ENCODE data around the gene SEMA5A. TPM values are rescaled to one million over a fixed set of nuclear protein-coding genes. Genes with fewer than 3 reads are reported as not detected.

The SEMA5A gene
- total RNA-seq, 1 donor from 2014 or later = not detected

DNA sequence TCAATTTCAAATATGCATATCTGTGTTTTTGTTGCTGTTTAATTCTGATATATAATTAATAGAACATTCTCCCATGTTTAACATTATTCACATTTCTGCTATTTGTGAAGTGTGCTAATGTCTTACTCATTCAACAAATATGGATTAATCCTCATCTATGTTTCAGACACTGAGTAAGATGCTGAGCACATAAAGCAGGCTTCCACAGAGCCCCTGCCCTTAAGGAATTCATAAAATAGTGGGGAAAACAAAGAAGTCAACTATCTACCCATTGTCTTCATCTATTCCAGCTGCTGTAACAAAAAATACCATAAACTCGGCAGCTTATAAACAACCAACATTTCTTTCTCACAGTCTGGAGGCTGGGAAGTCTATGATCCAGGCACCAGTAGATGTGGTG is 333.3 kb downstream of the SEMA5A start:
- H3K4me3 Mint-ChIP-seq = no peak overlapping the region

DNA sequence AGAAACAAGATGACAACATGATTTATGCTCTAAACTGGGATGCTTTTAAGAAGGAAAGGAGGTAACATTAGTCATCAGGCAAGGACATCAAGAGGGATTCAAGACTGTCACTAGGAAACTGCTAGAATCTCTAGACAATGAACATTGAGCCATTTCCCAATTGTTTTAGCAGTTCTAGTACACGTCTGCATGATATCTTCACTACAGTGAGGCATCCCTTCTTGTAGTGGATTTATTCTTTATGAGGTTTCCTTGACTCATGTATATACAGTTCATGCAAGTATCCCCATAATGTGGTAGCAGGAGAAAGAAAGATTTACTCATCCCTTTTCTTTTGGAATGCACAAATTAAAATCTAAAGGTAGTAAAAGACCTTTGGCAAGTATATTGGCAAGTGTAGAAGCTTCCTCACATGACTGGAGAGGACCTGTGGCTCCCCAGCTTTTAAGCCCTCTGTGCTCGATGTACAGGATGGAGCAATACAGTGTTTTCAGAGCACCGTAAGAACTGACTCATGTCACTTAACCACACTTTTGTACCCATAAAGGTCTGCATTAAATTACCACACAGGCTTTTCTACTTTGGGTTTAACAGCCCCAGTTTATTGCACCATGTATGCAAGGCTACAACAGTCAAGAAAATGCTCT is 335.9 kb downstream of the SEMA5A start:
- DNase-seq = no peak
- no peak overlapping the region for H3K4me3 Mint-ChIP-seq
- H3K36me3 Mint-ChIP-seq (ENCODE audit: low read depth) = no peaks in the 10 kb centered on the region
- intact Hi-C loops (cut with micrococcal nuclease) = loop anchor here (5.0 kb wide), 1 partner anchor 1283 kb away; no protein-coding TSS in a partner anchor
- H3K27ac Mint-ChIP-seq = no peak overlapping the region
- no peaks in the 10 kb centered on the region for H3K9me3 Mint-ChIP-seq
- no peaks in the 10 kb centered on the region for H3K27me3 Mint-ChIP-seq
- no peaks in the 10 kb centered on the region for H3K4me1 Mint-ChIP-seq

More for the DNA sequence above, 333.3 kb downstream of the SEMA5A start:
- DNase-seq = no peak
- Mint-ChIP-seq H3K4me1 (no peaks in the 10 kb centered on the region), H3K27me3 (no peaks in the 10 kb centered on the region), H3K9me3 (no peaks in the 10 kb centered on the region), H3K27ac (no peak overlapping the region), H3K36me3 (ENCODE audit: low read depth) (no peaks in the 10 kb centered on the region)
- intact Hi-C loops (cut with micrococcal nuclease) = no loop called here

DNA sequence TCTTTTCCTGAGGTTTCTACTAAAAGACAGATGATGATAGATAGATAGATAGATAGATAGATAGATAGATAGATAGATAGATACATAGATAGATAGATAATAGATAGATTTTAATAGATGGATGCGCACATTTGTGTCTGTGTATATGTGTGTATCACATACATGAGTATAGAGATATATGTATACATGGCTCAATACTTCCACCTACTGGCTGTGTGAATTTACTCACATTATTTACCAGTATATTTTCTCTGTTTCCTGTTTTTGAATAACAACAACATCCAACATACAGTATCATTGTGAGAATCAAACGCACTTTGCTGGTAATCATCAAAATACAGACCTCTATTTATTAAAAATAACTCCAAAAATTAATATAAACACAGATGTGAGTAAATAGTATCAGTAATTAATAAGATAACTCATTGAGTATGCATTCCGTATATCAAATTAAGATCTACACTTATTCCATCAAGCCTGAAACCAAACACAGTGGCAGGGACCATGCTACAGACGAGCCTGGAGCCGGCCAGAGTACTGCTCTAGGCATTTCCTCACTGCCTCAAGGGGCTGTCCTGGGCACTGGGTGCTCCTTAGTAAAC is 338.0 kb downstream of the SEMA5A start:
- no peak for DNase-seq
- no peak overlapping the region for H3K4me3 Mint-ChIP-seq
- no peak overlapping the region for H3K27ac Mint-ChIP-seq
- H3K27me3 Mint-ChIP-seq = no peaks in the 10 kb centered on the region
- intact Hi-C loops (cut with micrococcal nuclease) = loop anchor here (5.0 kb wide), 1 partner anchor 1281 kb away; no protein-coding TSS in a partner anchor
- H3K36me3 Mint-ChIP-seq (ENCODE audit: low read depth) = no peaks in the 10 kb centered on the region
- no peaks in the 10 kb centered on the region for H3K4me1 Mint-ChIP-seq
- H3K9me3 Mint-ChIP-seq = no peaks in the 10 kb centered on the region

DNA sequence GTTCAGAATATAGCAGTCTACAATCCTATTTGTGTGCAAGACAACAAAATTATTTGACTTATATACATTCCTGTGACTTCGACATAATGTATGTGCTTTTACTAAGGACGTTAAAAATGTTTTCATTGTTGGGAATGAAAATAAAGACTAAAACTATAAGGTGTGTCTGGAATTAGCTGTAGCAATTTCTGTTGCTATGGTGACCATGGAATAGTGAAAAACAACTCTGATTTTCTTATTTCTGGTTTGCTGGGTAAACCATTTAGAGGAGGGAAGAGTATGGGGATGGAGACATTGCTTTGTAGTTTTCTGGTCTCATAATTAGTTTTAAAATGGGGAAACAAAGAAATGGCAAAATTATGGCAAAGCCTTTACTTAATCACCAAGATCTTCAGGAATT is 343.2 kb downstream of the SEMA5A start:
- intact Hi-C loops (cut with micrococcal nuclease) = no loop called here
- no peak overlapping the region for H3K4me3 Mint-ChIP-seq
- no peak overlapping the region for H3K27ac Mint-ChIP-seq
- no peaks in the 10 kb centered on the region for H3K9me3 Mint-ChIP-seq
- no peaks in the 10 kb centered on the region for H3K36me3 Mint-ChIP-seq (ENCODE audit: low read depth)
- DNase-seq = no peak
- no peaks in the 10 kb centered on the region for H3K27me3 Mint-ChIP-seq
- H3K4me1 Mint-ChIP-seq = no peaks in the 10 kb centered on the region

DNA sequence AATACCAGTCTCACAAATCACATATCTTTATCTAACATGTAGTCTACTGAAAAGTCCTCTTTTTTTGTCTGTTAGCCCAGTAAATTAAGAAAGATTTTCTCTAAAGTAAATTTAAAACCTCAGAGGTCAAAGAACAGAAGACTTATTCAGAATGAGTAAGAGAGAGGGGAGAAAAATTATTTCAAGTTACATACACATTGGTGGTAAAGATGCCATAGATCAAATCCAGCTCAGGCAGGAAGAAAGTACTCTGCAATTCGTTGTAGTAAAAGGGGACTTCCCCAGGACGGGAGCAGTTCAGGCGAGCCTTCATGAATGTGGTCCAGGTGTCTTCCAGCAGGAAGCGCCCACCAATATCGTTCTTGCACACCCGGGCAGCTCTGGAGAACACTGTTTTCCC is 344.1 kb downstream of the SEMA5A start:
- Mint-ChIP-seq H3K4me1 (no peaks in the 10 kb centered on the region), H3K9me3 (no peaks in the 10 kb centered on the region), H3K4me3 (no peak overlapping the region), H3K27me3 (no peaks in the 10 kb centered on the region), H3K36me3 (ENCODE audit: low read depth) (no peaks in the 10 kb centered on the region), H3K27ac (no peak overlapping the region)
- no peak for DNase-seq
- intact Hi-C loops (cut with micrococcal nuclease) = no loop called here

DNA sequence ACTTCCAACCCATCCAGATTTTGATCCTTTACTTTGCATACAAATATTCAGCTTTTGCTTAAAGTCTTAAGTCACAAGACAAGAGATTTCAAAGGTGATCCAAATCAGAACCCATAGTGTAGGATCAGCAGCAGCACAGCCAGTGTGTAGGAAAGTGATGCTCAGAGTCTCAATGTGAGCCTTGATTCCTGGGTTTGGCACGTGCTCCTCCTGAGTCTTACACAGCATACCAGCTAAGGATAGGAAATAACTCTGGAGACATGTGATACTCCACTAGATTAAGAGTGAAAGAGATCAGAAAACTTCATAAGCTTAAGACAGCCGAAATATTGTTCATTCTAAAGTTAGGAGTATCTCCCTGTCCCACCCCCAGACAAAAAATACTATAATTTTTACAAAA is 344.9 kb downstream of the SEMA5A start:
- H3K9me3 Mint-ChIP-seq = no peaks in the 10 kb centered on the region
- H3K27ac Mint-ChIP-seq = no peak overlapping the region
- no peaks in the 10 kb centered on the region for H3K4me1 Mint-ChIP-seq
- no peak overlapping the region for H3K4me3 Mint-ChIP-seq
- DNase-seq = no peak
- no peaks in the 10 kb centered on the region for H3K36me3 Mint-ChIP-seq (ENCODE audit: low read depth)
- H3K27me3 Mint-ChIP-seq = no peaks in the 10 kb centered on the region
- intact Hi-C loops (cut with micrococcal nuclease) = no loop called here

DNA sequence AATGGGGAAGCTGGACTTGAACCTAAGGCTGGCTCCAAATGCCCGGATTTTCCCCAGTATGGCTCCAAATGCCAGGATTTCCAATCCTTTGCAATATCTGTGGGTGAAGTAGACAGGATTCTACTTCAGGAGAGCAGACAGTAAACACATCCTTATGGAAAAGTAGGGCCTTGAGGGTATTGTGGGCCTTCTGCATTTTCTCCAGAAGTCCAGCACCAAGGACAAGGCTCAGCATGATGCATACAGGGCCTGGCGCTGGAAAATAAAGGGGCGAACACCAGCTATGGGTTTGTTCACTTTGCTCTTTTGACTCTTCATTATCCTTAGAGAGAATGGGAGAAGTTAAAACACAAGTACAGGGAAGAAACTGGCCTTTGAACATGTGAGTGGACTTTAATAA is 347.5 kb downstream of the SEMA5A start:
- no peak for DNase-seq
- Mint-ChIP-seq H3K27ac (no peak overlapping the region), H3K9me3 (no peaks in the 10 kb centered on the region), H3K4me3 (no peak overlapping the region), H3K27me3 (no peaks in the 10 kb centered on the region), H3K36me3 (ENCODE audit: low read depth) (no peaks in the 10 kb centered on the region), H3K4me1 (no peaks in the 10 kb centered on the region)
- intact Hi-C loops (cut with micrococcal nuclease) = no loop called here

DNA sequence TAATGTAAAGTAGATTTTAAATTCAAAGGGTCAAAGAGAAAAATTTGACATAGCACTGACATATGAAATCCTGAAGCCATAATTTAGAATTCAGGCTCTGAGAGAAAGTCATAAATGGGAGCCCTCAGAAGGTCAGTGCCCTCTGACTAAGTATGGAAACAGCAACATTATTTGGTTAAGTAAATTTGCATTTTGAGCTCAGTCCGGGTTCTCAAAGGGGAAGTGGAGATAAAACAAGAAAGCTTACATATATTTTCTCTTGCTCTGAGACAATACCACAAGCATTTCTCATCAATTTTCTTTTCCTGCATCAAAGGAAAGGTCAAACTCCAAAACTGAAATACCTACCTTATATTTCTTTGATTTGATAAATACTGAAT is 348.0 kb downstream of the SEMA5A start:
- no peaks in the 10 kb centered on the region for H3K36me3 Mint-ChIP-seq (ENCODE audit: low read depth)
- H3K27ac Mint-ChIP-seq = no peak overlapping the region
- H3K4me3 Mint-ChIP-seq = no peak overlapping the region
- DNase-seq = no peak
- no peaks in the 10 kb centered on the region for H3K27me3 Mint-ChIP-seq
- H3K9me3 Mint-ChIP-seq = no peaks in the 10 kb centered on the region
- intact Hi-C loops (cut with micrococcal nuclease) = no loop called here
- no peaks in the 10 kb centered on the region for H3K4me1 Mint-ChIP-seq

DNA sequence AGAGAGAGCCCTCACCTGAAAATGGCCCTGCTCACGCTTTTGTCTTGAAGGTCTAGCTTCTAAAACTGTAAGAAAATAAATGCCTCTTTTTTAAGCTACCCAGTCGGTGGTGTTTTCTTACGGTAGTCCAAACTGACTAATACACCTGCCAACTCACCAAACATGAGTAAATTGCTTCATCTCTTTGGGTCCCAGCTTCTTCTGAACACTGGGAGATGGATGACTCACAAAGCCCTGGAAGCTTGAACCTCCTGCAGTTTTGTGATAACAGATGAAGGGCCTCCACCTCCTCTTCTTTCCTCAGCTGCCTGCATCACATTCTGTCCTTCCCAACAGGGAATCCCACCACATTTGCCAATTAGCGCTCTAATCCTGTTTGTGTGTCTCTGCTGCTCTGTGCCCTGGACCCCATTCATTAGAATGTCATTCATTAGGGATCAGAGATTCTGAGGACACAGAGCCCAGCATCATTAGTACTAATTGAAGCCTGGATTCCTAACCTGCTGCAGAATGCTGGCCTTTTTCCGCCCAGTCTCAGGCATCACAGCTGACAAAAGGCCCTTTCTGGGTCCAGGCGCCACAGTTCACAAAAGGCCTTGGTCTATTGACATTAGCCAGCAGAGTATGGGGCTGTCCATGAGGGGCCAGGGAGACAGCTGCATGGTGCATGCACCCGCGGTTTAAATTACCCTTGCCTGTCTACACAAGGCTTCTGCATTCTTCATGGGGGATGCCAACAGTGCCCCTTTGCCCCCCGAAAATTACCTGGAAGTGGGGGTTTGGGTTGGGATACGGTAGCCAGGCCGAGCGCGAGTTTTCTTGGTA is 349.3 kb downstream of the SEMA5A start:
- Mint-ChIP-seq H3K9me3 (no peaks in the 10 kb centered on the region), H3K27ac (no peak overlapping the region), H3K4me3 (no peak overlapping the region), H3K4me1 (no peaks in the 10 kb centered on the region), H3K27me3 (no peaks in the 10 kb centered on the region), H3K36me3 (ENCODE audit: low read depth) (no peaks in the 10 kb centered on the region)
- DNase-seq = no peak
- intact Hi-C loops (cut with micrococcal nuclease) = no loop called here

DNA sequence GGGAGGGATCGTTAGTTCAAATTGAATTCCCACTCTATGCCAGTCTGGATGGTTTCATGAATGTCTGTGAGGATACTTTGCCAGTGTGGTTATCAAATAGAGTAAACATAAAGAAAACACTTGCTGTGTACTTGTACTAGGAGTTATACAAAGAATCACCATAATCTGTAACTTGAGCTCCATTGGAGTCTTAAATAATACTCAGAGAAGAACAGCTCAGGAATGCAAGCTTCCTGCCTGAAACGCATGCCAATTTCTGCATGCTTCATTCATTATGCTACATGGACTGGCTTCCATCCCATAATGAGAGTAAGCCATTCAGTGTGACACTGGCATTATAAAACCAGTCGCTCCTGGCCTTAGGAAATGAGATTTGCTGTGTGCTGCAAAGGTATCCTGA is 351.4 kb downstream of the SEMA5A start:
- intact Hi-C loops (cut with micrococcal nuclease) = no loop called here
- Mint-ChIP-seq H3K9me3 (no peaks in the 10 kb centered on the region), H3K4me3 (no peak overlapping the region), H3K4me1 (no peaks in the 10 kb centered on the region), H3K27ac (no peak overlapping the region), H3K27me3 (no peaks in the 10 kb centered on the region), H3K36me3 (ENCODE audit: low read depth) (no peaks in the 10 kb centered on the region)
- DNase-seq = no peak

DNA sequence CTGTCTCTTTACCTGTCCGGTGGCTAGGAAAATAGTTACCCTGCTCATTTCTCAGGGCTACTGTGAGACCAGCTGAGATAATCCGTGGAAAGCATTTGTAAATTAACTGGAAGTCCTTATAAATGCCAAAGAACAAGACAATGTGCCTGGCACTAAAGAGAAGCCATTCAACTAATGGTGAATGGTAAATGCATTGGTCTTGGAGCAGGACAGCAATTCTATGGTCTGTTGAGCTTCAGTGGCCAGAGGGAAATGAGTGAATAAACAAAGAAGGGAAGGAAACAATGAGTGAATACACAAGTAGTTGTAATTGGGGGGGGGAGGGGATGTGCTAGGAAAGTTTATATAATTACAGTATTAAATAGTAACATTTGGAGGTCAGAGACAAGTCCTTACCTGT is 353.6 kb downstream of the SEMA5A start:
- no peaks in the 10 kb centered on the region for H3K36me3 Mint-ChIP-seq (ENCODE audit: low read depth)
- H3K9me3 Mint-ChIP-seq = peaks cover 6% of the 10 kb centered on the region
- no peak overlapping the region for H3K4me3 Mint-ChIP-seq
- H3K27ac Mint-ChIP-seq = no peak overlapping the region
- intact Hi-C loops (cut with micrococcal nuclease) = no loop called here
- peaks cover 3% of the 10 kb centered on the region for H3K4me1 Mint-ChIP-seq
- DNase-seq = no peak
- H3K27me3 Mint-ChIP-seq = no peaks in the 10 kb centered on the region

DNA sequence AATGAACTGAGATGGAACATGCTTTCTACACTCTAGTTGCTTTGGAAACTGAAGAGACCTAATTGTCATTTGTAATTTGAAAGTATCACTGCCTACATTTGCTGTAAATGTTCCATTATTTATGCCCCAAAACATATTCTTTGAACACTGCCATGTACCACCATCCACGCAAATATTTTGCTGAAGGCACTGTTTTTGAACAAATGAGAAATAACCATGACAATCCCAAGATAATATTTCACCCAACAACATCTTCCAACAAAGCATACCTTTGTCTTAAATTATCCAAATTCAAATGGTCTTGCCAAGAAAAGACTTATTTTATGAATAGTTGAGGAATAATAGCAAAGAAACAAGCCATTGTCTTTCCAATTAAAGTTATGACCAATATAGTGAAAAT is 356.2 kb downstream of the SEMA5A start:
- Mint-ChIP-seq H3K9me3 (peaks cover 9% of the 10 kb centered on the region), H3K4me3 (no peak overlapping the region)
- intact Hi-C loops (cut with micrococcal nuclease) = no loop called here

DNA sequence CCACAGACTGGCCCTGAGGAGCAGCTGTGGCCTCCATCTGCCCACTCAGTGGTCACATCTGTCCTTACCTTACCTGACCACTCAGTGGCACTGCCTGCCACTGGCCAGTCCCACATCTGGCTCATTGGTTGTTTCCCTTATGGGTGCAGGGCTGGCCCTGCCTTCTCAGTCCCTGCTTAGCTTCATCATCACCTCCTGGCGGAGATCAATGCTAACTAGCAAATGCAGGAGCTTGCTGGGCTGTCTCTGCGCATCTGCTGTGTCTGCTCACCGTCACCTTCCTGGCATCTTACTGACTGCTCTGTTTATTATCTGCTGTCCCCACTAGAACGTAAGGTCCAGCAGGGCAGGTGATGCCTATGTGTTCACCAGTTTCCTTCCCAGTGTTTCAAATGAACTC is 356.9 kb downstream of the SEMA5A start:
- no peaks in the 10 kb centered on the region for H3K36me3 Mint-ChIP-seq (ENCODE audit: low read depth)
- peak overlapping the region; percentile 32 for H3K27ac Mint-ChIP-seq
- H3K27me3 Mint-ChIP-seq = no peaks in the 10 kb centered on the region
- H3K4me3 Mint-ChIP-seq = no peak overlapping the region
- no peak for DNase-seq
- H3K4me1 Mint-ChIP-seq = peaks cover 3% of the 10 kb centered on the region
- H3K9me3 Mint-ChIP-seq = peaks cover 9% of the 10 kb centered on the region
- intact Hi-C loops (cut with micrococcal nuclease) = no loop called here

More for the DNA sequence above, 356.2 kb downstream of the SEMA5A start:
- peaks cover 3% of the 10 kb centered on the region for H3K4me1 Mint-ChIP-seq
- no peak for DNase-seq
- no peaks in the 10 kb centered on the region for H3K36me3 Mint-ChIP-seq (ENCODE audit: low read depth)
- H3K27me3 Mint-ChIP-seq = no peaks in the 10 kb centered on the region
- no peak overlapping the region for H3K27ac Mint-ChIP-seq

DNA sequence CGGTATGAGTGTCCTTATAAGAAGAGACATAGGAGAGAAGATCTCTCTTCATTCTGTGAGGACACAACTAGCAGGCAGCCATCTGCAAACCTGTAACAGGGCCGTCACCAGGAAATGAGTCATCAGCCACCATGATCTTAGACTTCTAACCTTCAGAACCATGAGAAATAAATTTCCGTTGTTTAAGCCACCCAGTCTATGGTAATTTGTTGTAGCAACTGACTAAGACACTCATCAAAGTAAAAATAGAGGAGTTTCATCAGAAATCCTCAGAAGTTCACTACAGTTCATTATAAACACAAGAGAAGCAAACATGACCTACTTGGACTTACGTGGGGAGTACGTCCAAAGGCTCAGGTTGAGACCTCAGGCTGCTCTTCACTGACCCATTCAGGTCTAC is 357.7 kb downstream of the SEMA5A start:
- peaks cover 9% of the 10 kb centered on the region for H3K9me3 Mint-ChIP-seq
- no peak overlapping the region for H3K27ac Mint-ChIP-seq
- H3K4me3 Mint-ChIP-seq = no peak overlapping the region
- no peaks in the 10 kb centered on the region for H3K27me3 Mint-ChIP-seq
- DNase-seq = no peak
- H3K4me1 Mint-ChIP-seq = peaks cover 3% of the 10 kb centered on the region
- no peaks in the 10 kb centered on the region for H3K36me3 Mint-ChIP-seq (ENCODE audit: low read depth)
- intact Hi-C loops (cut with micrococcal nuclease) = no loop called here

Data from activated CD4-positive, alpha-beta T cell treated with anti-CD3 and anti-CD28 coated beads, Interleukin-2, amount 10 ng/mL, durations not matched to agents 24 days and 14 days (primary cell).